Measurements from ENCODE around the gene SERPINB10. TPM values are rescaled to one million over a fixed set of nuclear protein-coding genes. Genes with fewer than 3 reads are reported as not detected.

Gene SERPINB10
- total and polyA plus RNA-seq, 9 donors, result 0.04 to 0.95 (median 0.24) TPM

DNA sequence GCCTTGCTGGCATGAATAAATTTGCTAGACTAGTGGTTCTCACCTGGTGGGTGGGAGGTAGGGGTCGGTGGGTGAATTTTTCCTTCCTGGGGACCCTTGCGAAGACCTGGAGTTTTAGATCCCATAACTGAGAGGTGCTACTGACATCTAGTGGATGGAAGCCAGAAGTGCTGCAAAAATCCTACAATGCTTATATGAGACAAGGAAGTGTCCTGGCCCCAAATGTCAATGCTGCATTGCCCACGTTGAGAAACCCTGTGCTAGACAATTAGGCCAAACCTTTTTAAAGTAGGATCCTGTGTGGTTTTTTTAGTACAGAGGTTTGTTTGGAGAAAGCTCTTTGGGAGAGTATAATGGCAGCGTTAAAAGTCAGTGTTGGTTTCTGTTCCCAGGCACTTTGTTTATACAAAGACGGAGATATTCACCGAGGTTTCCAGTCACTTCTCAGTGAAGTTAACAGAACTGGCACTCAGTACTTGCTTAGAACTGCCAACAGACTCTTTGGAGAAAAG is 71.7 kb downstream of the SERPINB10 start:
- H3K36me3 ChIP-seq (ENCODE audit: control insufficient read depth, insufficient read depth, low read length), result no peaks in the 10 kb centered on the region
- no peaks in the 10 kb centered on the region for H3K9me3 ChIP-seq (replicated peaks; ENCODE audit: control insufficient read depth, low read depth, low read length)
- no peak overlapping the region for H3K27ac ChIP-seq (ENCODE audit: low read length)
- DNase-seq, result peak; percentile 75
- H3K27me3 ChIP-seq (ENCODE audit: control insufficient read depth, insufficient read depth, low read length), result no peaks in the 10 kb centered on the region
- no peaks in the 10 kb centered on the region for H3K4me1 ChIP-seq (ENCODE audit: control insufficient read depth, insufficient read depth, low read length)
- no peak overlapping the region for H3K4me3 ChIP-seq (ENCODE audit: low read length)
- 10% methylated on average over 2 of the region's 6 CpGs for WGBS (ENCODE audit: insufficient coverage)

DNA sequence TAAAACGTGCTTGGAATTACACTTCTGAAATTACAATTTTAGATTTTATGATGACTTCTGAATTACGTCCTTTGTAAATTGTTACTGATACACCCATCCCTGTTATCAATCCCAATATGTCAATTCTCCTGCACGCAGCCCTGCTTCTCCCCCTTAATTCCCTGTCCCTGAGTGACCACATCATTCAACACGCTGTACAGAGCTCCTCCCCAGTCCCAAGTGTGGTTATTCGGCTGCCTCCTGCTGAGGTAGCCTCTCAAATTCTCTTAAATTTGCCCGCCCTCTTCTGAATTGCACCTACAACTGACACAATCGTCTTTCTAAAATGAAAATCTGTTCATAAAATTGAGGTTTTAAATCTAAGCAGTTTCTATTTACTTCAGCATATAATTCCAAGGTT is 72.3 kb downstream of the SERPINB10 start:
- DNase-seq, result no peak
- WGBS (ENCODE audit: insufficient coverage), result 59% methylated on average over 4 of the region's 7 CpGs
- H3K4me1 ChIP-seq (ENCODE audit: control insufficient read depth, insufficient read depth, low read length), result no peaks in the 10 kb centered on the region
- no peak overlapping the region for H3K27ac ChIP-seq (ENCODE audit: low read length)
- H3K4me3 ChIP-seq (ENCODE audit: low read length), result no peak overlapping the region
- no peaks in the 10 kb centered on the region for H3K27me3 ChIP-seq (ENCODE audit: control insufficient read depth, insufficient read depth, low read length)
- H3K9me3 ChIP-seq (replicated peaks; ENCODE audit: control insufficient read depth, low read depth, low read length), result no peaks in the 10 kb centered on the region
- H3K36me3 ChIP-seq (ENCODE audit: control insufficient read depth, insufficient read depth, low read length), result no peaks in the 10 kb centered on the region

DNA sequence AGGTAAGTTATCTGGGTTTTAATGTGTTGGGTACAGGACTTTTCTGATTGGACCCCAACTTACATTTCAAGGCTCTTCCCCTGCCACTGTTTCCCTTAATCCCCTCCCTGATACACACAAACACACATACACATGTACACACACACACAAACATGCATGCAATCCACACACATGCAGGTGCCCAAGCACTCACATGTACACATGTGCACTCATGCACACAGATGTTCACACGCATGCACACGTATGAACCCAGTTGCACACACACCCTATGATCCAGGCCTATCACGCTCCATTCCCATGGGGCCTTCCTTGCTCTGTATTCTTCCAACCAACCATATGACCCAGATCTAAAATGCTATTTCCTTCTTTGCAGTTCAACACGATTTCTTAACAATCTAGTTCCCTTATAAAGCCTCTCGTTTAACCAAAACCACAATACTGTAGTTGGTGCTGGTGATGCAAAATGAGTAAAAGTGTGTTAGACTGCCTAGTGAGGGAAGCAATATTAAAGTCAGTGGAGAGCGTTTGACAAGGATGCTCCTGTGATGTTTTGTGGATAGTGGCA is 73.2 kb downstream of the SERPINB10 start:
- no peak overlapping the region for H3K4me3 ChIP-seq (ENCODE audit: low read length)
- H3K27me3 ChIP-seq (ENCODE audit: control insufficient read depth, insufficient read depth, low read length), result no peaks in the 10 kb centered on the region
- no peaks in the 10 kb centered on the region for H3K9me3 ChIP-seq (replicated peaks; ENCODE audit: control insufficient read depth, low read depth, low read length)
- 91% methylated on average over 4 of the region's 6 CpGs for WGBS (ENCODE audit: insufficient coverage)
- no peaks in the 10 kb centered on the region for H3K36me3 ChIP-seq (ENCODE audit: control insufficient read depth, insufficient read depth, low read length)
- no peaks in the 10 kb centered on the region for H3K4me1 ChIP-seq (ENCODE audit: control insufficient read depth, insufficient read depth, low read length)
- H3K27ac ChIP-seq (ENCODE audit: low read length), result no peak overlapping the region
- DNase-seq, result no peak

DNA sequence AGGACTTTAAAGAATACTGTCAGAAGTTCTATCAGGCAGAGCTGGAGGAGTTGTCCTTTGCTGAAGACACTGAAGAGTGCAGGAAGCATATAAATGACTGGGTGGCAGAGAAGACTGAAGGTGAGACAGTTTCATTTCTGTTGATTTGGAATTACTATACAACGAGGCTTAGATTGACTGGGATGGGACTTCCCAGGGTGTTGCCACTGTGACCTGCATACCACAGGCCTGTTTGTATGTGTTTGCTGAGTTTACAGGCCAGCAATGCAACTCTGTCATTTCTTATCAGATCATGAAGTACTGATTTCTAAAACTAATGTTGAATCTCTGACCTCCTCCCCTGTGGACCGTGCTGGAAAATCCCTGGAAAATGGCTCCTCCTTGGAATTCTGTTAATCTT is 74.0 kb downstream of the SERPINB10 start:
- Histone ChIP-seq H3K4me3 (ENCODE audit: low read length) (no peak overlapping the region), H3K27ac (ENCODE audit: low read length) (no peak overlapping the region), H3K4me1 (ENCODE audit: control insufficient read depth, insufficient read depth, low read length) (no peaks in the 10 kb centered on the region), H3K27me3 (ENCODE audit: control insufficient read depth, insufficient read depth, low read length) (no peaks in the 10 kb centered on the region), H3K9me3 (replicated peaks; ENCODE audit: control insufficient read depth, low read depth, low read length) (no peaks in the 10 kb centered on the region), H3K36me3 (ENCODE audit: control insufficient read depth, insufficient read depth, low read length) (no peaks in the 10 kb centered on the region)
- no peak for DNase-seq
- 86% methylated on average over 1 of the region's 2 CpGs for whole genome bisulfite sequencing (ENCODE audit: insufficient coverage)

DNA sequence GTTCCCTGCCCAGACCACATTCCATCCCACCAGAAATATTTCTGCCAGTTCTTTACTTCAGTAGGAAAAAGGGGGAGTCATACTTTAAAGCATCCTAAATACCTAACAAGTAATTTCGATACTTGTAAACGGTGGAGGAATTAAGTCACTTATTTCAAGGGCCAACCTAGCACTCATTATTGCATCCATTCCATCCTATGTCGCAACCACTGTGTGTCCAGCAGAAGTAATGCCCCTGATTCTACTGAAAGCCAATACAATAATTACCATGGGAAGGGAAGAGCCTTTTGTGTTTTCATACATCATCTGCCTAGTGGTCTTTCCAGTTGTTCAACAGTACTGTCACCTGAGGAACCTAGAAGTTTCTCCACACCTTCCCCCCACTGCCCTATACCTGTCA is 74.6 kb downstream of the SERPINB10 start:
- Histone ChIP-seq H3K27me3 (ENCODE audit: control insufficient read depth, insufficient read depth, low read length) (no peaks in the 10 kb centered on the region), H3K4me3 (ENCODE audit: low read length) (no peak overlapping the region), H3K27ac (ENCODE audit: low read length) (no peak overlapping the region), H3K4me1 (ENCODE audit: control insufficient read depth, insufficient read depth, low read length) (no peaks in the 10 kb centered on the region), H3K9me3 (replicated peaks; ENCODE audit: control insufficient read depth, low read depth, low read length) (no peaks in the 10 kb centered on the region), H3K36me3 (ENCODE audit: control insufficient read depth, insufficient read depth, low read length) (no peaks in the 10 kb centered on the region)
- WGBS (ENCODE audit: insufficient coverage), result 90% methylated on average over 2 of the region's 3 CpGs
- no peak for DNase-seq

Other genes with a start within 250 kb of the SERPINB10 start
- gene SERPINB3, start 246.1 kb upstream of the SERPINB10 start, total RNA-seq, result not detected
- under 1 TPM in 1 of 8 donors, not detected in 7; 0.65 TPM for gene SERPINB3, start 246.1 kb upstream of the SERPINB10 start, polyA plus RNA-seq (ENCODE audit: insufficient read depth in 1 of 8, insufficient read length in 8 of 8, low replicate concordance in 1 of 8)
- gene SERPINB11, start 205.0 kb upstream of the SERPINB10 start, total RNA-seq, result not detected
- gene SERPINB11, start 205.0 kb upstream of the SERPINB10 start, polyA plus RNA-seq (ENCODE audit: insufficient read depth in 1 of 8, insufficient read length in 8 of 8, low replicate concordance in 1 of 8), result not detected
- gene SERPINB7, start 132.5 kb upstream of the SERPINB10 start, total RNA-seq, result not detected
- gene SERPINB7, start 132.5 kb upstream of the SERPINB10 start, polyA plus RNA-seq (ENCODE audit: insufficient read depth in 1 of 8, insufficient read length in 8 of 8, low replicate concordance in 1 of 8), result 10 to 100 TPM in 1 of 8 donors, under 1 TPM in 2, not detected in 5; 0.12 to 10.1 (median 0.42) TPM
- 0.27 TPM for gene SERPINB2, start 20.3 kb upstream of the SERPINB10 start, total RNA-seq
- gene SERPINB2, start 20.3 kb upstream of the SERPINB10 start, polyA plus RNA-seq (ENCODE audit: insufficient read depth in 1 of 8, insufficient read length in 8 of 8, low replicate concordance in 1 of 8), result 10 to 100 TPM in 1 of 8 donors, 1 to 10 TPM in 1, under 1 TPM in 5, not detected in 1; 0.10 to 29.4 (median 0.13) TPM
- not detected for gene HMSD, start 41.3 kb downstream of the SERPINB10 start, total RNA-seq
- under 1 TPM in 3 of 8 donors, not detected in 5; 0.12 to 0.51 (median 0.18) TPM for gene HMSD, start 41.3 kb downstream of the SERPINB10 start, polyA plus RNA-seq (ENCODE audit: insufficient read depth in 1 of 8, insufficient read length in 8 of 8, low replicate concordance in 1 of 8)
- 0.93 TPM for gene SERPINB8, start 62.1 kb downstream of the SERPINB10 start, total RNA-seq
- gene SERPINB8, start 62.1 kb downstream of the SERPINB10 start, polyA plus RNA-seq (ENCODE audit: insufficient read depth in 1 of 8, insufficient read length in 8 of 8, low replicate concordance in 1 of 8), result 1 to 10 TPM; 1.4 to 2.6 (median 1.7) TPM
- not detected for gene LINC00305, start 241.1 kb downstream of the SERPINB10 start, total RNA-seq
- not detected for gene LINC00305, start 241.1 kb downstream of the SERPINB10 start, polyA plus RNA-seq (ENCODE audit: insufficient read depth in 1 of 8, insufficient read length in 8 of 8, low replicate concordance in 1 of 8)